SK-N-SH (cell line): ENCODE measurements around the gene MRPL14. TPM values are rescaled to one million over a fixed set of nuclear protein-coding genes. Genes with fewer than 3 reads are reported as not detected.
A peak's percentile ranks its signal among the peaks of the same experiment; 100 is the strongest.
"Not testable (repeated sequence)": the region's sequence is repeated elsewhere in the genome, so short reads cannot be mapped to it uniquely, and the experiment has no call there.

Experiments used
- CTCF ChIA-PET: fragments of 300-600, 350-600 bp; formaldehyde crosslinking; extraction: SDS; loops from one replicate; lab custom pipeline; 2021; lab: Yijun Ruan, JAX
- POLR2A ChIA-PET: fragments of 350-600 bp; sonication (Branson Sonifier 250); formaldehyde crosslinking; extraction: SDS; loops from one replicate; lab custom pipeline; 2020; ENCODE audit warnings: antibody characterized with exemption, inconsistent platforms; lab: Yijun Ruan, JAX
- DNase-seq: peaks from one replicate; pipeline ENCODE4 v3.0.0; 2012
- H2AFZ ChIP-seq: fragments of 200-600 bp; sonication (generic); 2 replicates; pipeline ENCODE4 v1.8.1; 2016; ENCODE audit warnings: antibody characterized with exemption, mild to moderate bottlenecking, low read depth
- H3F3A ChIP-seq: fragments of 200-600 bp; sonication (generic); replicated peaks from 2 replicates; pipeline ENCODE3; 2016; ENCODE audit warnings: antibody characterized with exemption, mild to moderate bottlenecking; ENCODE audit not compliant: insufficient read depth
- H3K27ac ChIP-seq, 2 experiments: fragments of 200-500 bp in 1 of 2; fragments of 200-600 bp in 1 of 2; sonication (Bioruptor generic) in 1 of 2; sonication (generic), shearing (Covaris generic) in 1 of 2; 2 replicates each; pipeline versions ENCODE4 v1.5.1 to v1.6.1; 2014 to 2016; ENCODE audit warnings: low read depth in 2 of 2, inconsistent platforms in 1 of 2, low read length in 1 of 2, mild to moderate bottlenecking in 1 of 2, mixed read lengths in 1 of 2
- H3K27me3 ChIP-seq: fragments of 200-600 bp; sonication (generic), shearing (Covaris generic); 2 replicates; pipeline ENCODE4 v1.6.1; 2016; ENCODE audit warnings: mixed run types; ENCODE audit not compliant: insufficient read depth
- H3K36me3 ChIP-seq, 2 experiments: fragments of 200-500 bp in 1 of 2; fragments of 200-600 bp in 1 of 2; sonication (Bioruptor generic) in 1 of 2; sonication (generic) in 1 of 2; replicated peaks in 1 of 2; 2 replicates each; pipeline versions ENCODE3 to v1.5.1; 2014 to 2016; ENCODE audit warnings: low read length in 1 of 2, mild to moderate bottlenecking in 1 of 2; ENCODE audit not compliant: insufficient read depth in 2 of 2, control insufficient read depth in 1 of 2
- H3K4me1 ChIP-seq, 2 experiments: fragments of 200-500 bp in 1 of 2; fragments of 200-600 bp in 1 of 2; sonication (Bioruptor generic) in 1 of 2; sonication (generic), shearing (Covaris generic) in 1 of 2; 2 replicates each; pipeline versions ENCODE4 v1.5.1 to v1.6.1; 2014 to 2016; ENCODE audit warnings: low read depth in 1 of 2, low read length in 1 of 2, mixed run types in 1 of 2; ENCODE audit not compliant: insufficient read depth in 2 of 2, control insufficient read depth in 1 of 2
- H3K4me2 ChIP-seq: fragments of 200-600 bp; sonication (generic), shearing (Covaris generic); 2 replicates; pipeline ENCODE4 v1.6.1; 2017; ENCODE audit warnings: mixed run types
- H3K4me3 ChIP-seq, 2 experiments: fragments of 200-500 bp in 1 of 2; fragments of 200-600 bp in 1 of 2; sonication (Bioruptor generic) in 1 of 2; sonication (generic), shearing (Covaris generic) in 1 of 2; 2 replicates each; pipeline versions ENCODE4 v1.5.1 to v1.8.1; 2014 to 2016; ENCODE audit warnings: low read depth in 2 of 2, inconsistent platforms in 1 of 2, low read length in 1 of 2, mild to moderate bottlenecking in 1 of 2, mixed read lengths in 1 of 2, moderate library complexity in 1 of 2
- H3K79me2 ChIP-seq: fragments of 200-600 bp; sonication (generic); 2 replicates; pipeline ENCODE4 v1.8.1; 2017; ENCODE audit warnings: mild to moderate bottlenecking; ENCODE audit not compliant: insufficient read depth
- H3K9ac ChIP-seq: fragments of 200-600 bp; sonication (generic); 2 replicates; pipeline ENCODE4 v1.6.1; 2017; ENCODE audit warnings: mixed run types
- H3K9me2 ChIP-seq: fragments of 200-600 bp; sonication (generic); 2 replicates; pipeline ENCODE4 v1.6.1; 2017; ENCODE audit warnings: mixed run types
- H3K9me3 ChIP-seq: fragments of 200-600 bp; sonication (generic); 2 replicates; pipeline ENCODE4 v1.6.1; 2017; ENCODE audit warnings: mixed run types, mild to moderate bottlenecking, moderate library complexity
- H4K20me1 ChIP-seq: fragments of 200-600 bp; sonication (generic); 2 replicates; pipeline ENCODE4 v1.6.1; 2017; ENCODE audit warnings: mild to moderate bottlenecking, mixed run types; ENCODE audit not compliant: insufficient read depth
- CHD2 ChIP-seq: fragments of 150-350 bp; IDR thresholded peaks from 2 replicates; pipeline ENCODE4 v1.6.1; 2018; ENCODE audit warnings: low read length; ENCODE audit not compliant: partially characterized antibody
- CTCF ChIP-seq: fragments of 200-600 bp; sonication (generic); IDR thresholded peaks from 2 replicates; pipeline ENCODE4 v1.6.1; 2017; ENCODE audit warnings: antibody characterized with exemption, mild to moderate bottlenecking, moderate library complexity
- EP300 ChIP-seq, 2 experiments: IDR thresholded peaks; 2 replicates each; pipeline versions ENCODE4 v1.4.0 to v1.6.1; 2012; ENCODE audit warnings: borderline replicate concordance in 1 of 2, low read depth in 1 of 2, low read length in 1 of 2
- FOSL2 ChIP-seq: IDR thresholded peaks from 2 replicates; pipeline ENCODE4 v1.4.0; 2012; ENCODE audit warnings: low read depth, mild to moderate bottlenecking, moderate library complexity, borderline replicate concordance
- GATA2 ChIP-seq: sonication (generic); formaldehyde crosslinking; IDR thresholded peaks from 2 replicates; pipeline ENCODE4 v1.5.0; 2020; ENCODE audit warnings: mild to moderate bottlenecking, missing genetic modification reagents
- MXI1 ChIP-seq: IDR thresholded peaks from 2 replicates; pipeline ENCODE4 v1.6.1; 2012; ENCODE audit warnings: mild to moderate bottlenecking, low read depth, low read length, improper control_type of control experiment
- RAD21 ChIP-seq: IDR thresholded peaks from 2 replicates; pipeline ENCODE4 v1.6.1; 2012; ENCODE audit warnings: mild to moderate bottlenecking, low read length
- RCOR1 ChIP-seq: fragments of 150-350 bp; IDR thresholded peaks from 2 replicates; pipeline ENCODE4 v1.6.1; 2017; ENCODE audit warnings: antibody characterized with exemption, low read length
- REST ChIP-seq: IDR thresholded peaks from 2 replicates; pipeline ENCODE4 v1.6.1; 2012; ENCODE audit warnings: mild to moderate bottlenecking, low read depth, low read length, moderate library complexity
- SMC3 ChIP-seq: IDR thresholded peaks from 2 replicates; pipeline ENCODE4 v1.6.1; 2012; ENCODE audit warnings: low read depth, low read length, improper control_type of control experiment
- TEAD4 ChIP-seq: IDR thresholded peaks from 2 replicates; pipeline ENCODE4 v1.4.0; 2012; ENCODE audit warnings: mild to moderate bottlenecking, borderline replicate concordance; ENCODE audit not compliant: insufficient read depth
- USF2 ChIP-seq: fragments of 150-350 bp; IDR thresholded peaks from 2 replicates; pipeline ENCODE4 v1.6.1; 2017; ENCODE audit warnings: antibody characterized with exemption, low read length, low read depth, borderline replicate concordance
- WGBS: methylation state at CpG from one replicate; pipeline ENCODE4 v1.1.6; 2017; ENCODE audit warnings: low lambda C conversion rate; 5-methylcytosine and 5-hydroxymethylcytosine counted together
- polyA plus RNA-seq, 3 experiments: library from polyadenylated mRNA; depleted of rRNA; stranded (reverse); fragments of >200 nt; gene quantifications; 2 replicates each; pipeline ENCODE4 v1.2.3, GENCODE V29; 2012

The MRPL14 gene
- polyA plus RNA-seq, 1 of the 3 experiments (the other 2 are of a cell fraction): 97.0 TPM

- 58% methylated on average over 3 of the region's 3 CpGs for WGBS
- no peaks in the 10 kb centered on the region for H3K27me3 ChIP-seq
- no peaks in the 10 kb centered on the region; a peak in 1 of 4 replicates for H3K4me1 ChIP-seq
- DNase-seq: peak; percentile 86
- peaks cover 8% of the 10 kb centered on the region; the same call in 1 of the 2 replicates for H4K20me1 ChIP-seq
- H2AFZ ChIP-seq: no peak overlapping the region
- no peak overlapping the region for H3K27ac ChIP-seq
- H3F3A ChIP-seq: peaks cover 11% of the 10 kb centered on the region
- no peak overlapping the region for H3K4me2 ChIP-seq
- no peak overlapping the region for H3K9ac ChIP-seq
- H3K9me2 ChIP-seq: no peaks in the 10 kb centered on the region
- H3K79me2 ChIP-seq: no peaks in the 10 kb centered on the region
- TF ChIP-seq USF2 (no peak), GATA2 (CRISPR knock-in tag) (no peak), RCOR1 (peak; percentile 30; the same call in 1 of the 2 replicates), CTCF (peak; percentile 78), REST (no peak), TEAD4 (no peak), FOSL2 (no peak), RAD21 (peak; percentile 95), CHD2 (no peak), MXI1 (0 out of 2 replicates have a peak, but pooled peaks have one; percentile 38), EP300 (IDR thresholded peaks at IDR 0.05; ENCODE audit: borderline replicate concordance in 1 of 2, low read depth in 1 of 2, low read length in 1 of 2) (no peak), SMC3 (peak; percentile 86)
- H3K4me3 ChIP-seq: peak overlapping the region in 1 of 2 experiments; percentile 39; a peak in 1 of 4 replicates
- no peaks in the 10 kb centered on the region for H3K9me3 ChIP-seq
- POLR2A ChIA-PET: interaction anchor here (0.6 to 2.8 kb wide), 4 partner anchors 57 to 160 kb away, joined by 3 to 10 read pairs (median 6); partner anchors contain the start of gene HSP90AB1
- peaks cover 4 to 5% of the 10 kb centered on the region in 2 experiments for H3K36me3 ChIP-seq
- CTCF ChIA-PET: interaction anchor here (0.5 to 9.2 kb wide), 32 partner anchors 10 to 431 kb away, joined by 3 to 158 read pairs (median 4); partner anchors contain the start of genes CAPN11, HSP90AB1 and SLC35B2
These were observed 30.6 kb downstream of the MRPL14 start for GRCh38 chr6:44096612-44097011.

GRCh38 chr6:44095243-44095623 lies 32.0 kb downstream of the MRPL14 start:
- peaks cover 11% of the 10 kb centered on the region for H3F3A ChIP-seq
- not testable (repeated sequence) for H3K36me3 ChIP-seq, H3K27me3 ChIP-seq, DNase-seq, H3K9me3 ChIP-seq, H3K4me3 ChIP-seq, H2AFZ ChIP-seq, H3K9me2 ChIP-seq, H3K4me2 ChIP-seq, H3K27ac ChIP-seq, H3K79me2 ChIP-seq, H3K4me1 ChIP-seq, H3K9ac ChIP-seq, H4K20me1 ChIP-seq
- ChIA-PET CTCF (interaction anchor here (1.0 to 9.0 kb wide), 9 partner anchors 9 to 142 kb away, joined by 3 to 158 read pairs (median 5); partner anchors contain the start of gene CAPN11), POLR2A (interaction anchor here (0.7 kb wide), 1 partner anchor 36 kb away, joined by 3 read pairs; no protein-coding TSS in a partner anchor)
- 91% methylated on average over 3 of the region's 6 CpGs for WGBS
